ENCODE measurements around the gene NRGN.

The NRGN gene

GRCh38 chr11:124793466-124794278 is 53.9 kb downstream of the NRGN start:
- DNase-seq: no peak

- DNase-seq: no peak
Observed at GRCh38 chr11:124796312-124796711, 56.6 kb downstream of the NRGN start.
